LHCN-M2 (cell line): ENCODE measurements around the gene DRC3. TPM values are rescaled to one million over a fixed set of nuclear protein-coding genes. Genes with fewer than 3 reads are reported as not detected.

Source experiments
- DNase-seq: peaks from one replicate; pipeline ENCODE4 v3.0.0-alpha.2; 2012; ENCODE audit warnings: low read depth
- total RNA-seq: library from RNA; depleted of rRNA; stranded (reverse); fragments of >200 nt; gene quantifications from 2 replicates; pipeline ENCODE4 v1.2.3, GENCODE V29; 2014

Gene DRC3
- total RNA-seq, 1 experiment from 2014 or later: 1.1 TPM

- DNase-seq: no peak
Measured at GRCh38 chr17:17965152-17965721, 7.4 kb upstream of the DRC3 start.

GRCh38 chr17:17966399-17966798 is 6.3 kb upstream of the DRC3 start:
- no peak for DNase-seq

- DNase-seq: no peak
Measured at GRCh38 chr17:17970699-17971430, 1.8 kb upstream of the DRC3 start.

- peak; percentile 44 for DNase-seq
Measured at GRCh38 chr17:17971431-17972125, 1.1 kb upstream of the DRC3 start.

GRCh38 chr17:17972952-17973254 is 241 bp downstream of the DRC3 start:
- no peak for DNase-seq

- no peak for DNase-seq
Measured at GRCh38 chr17:17975436-17975835, 2.8 kb downstream of the DRC3 start.

GRCh38 chr17:17976931-17977570 is 4.4 kb downstream of the DRC3 start:
- no peak for DNase-seq

- DNase-seq: no peak
Measured at GRCh38 chr17:17978481-17979424, 6.1 kb downstream of the DRC3 start.

GRCh38 chr17:17979778-17980177 is 7.1 kb downstream of the DRC3 start:
- no peak for DNase-seq

- no peak for DNase-seq
Measured at GRCh38 chr17:17981330-17981729, 8.7 kb downstream of the DRC3 start.

GRCh38 chr17:17982801-17983200 is 10.1 kb downstream of the DRC3 start:
- no peak for DNase-seq

- DNase-seq: no peak
Measured at GRCh38 chr17:17983376-17983775, 10.7 kb downstream of the DRC3 start.

- DNase-seq: no peak
Measured at GRCh38 chr17:17983776-17984175, 11.1 kb downstream of the DRC3 start.

- no peak for DNase-seq
Measured at GRCh38 chr17:17985153-17985552, 12.5 kb downstream of the DRC3 start.

- no peak for DNase-seq
Measured at GRCh38 chr17:17985555-17985954, 12.9 kb downstream of the DRC3 start.

- DNase-seq: no peak
Measured at GRCh38 chr17:17987187-17987896, 14.7 kb downstream of the DRC3 start.

- DNase-seq: no peak
Measured at GRCh38 chr17:17987901-17988300, 15.2 kb downstream of the DRC3 start.

GRCh38 chr17:17988427-17988945 is 15.8 kb downstream of the DRC3 start:
- peak; percentile 73 for DNase-seq

GRCh38 chr17:17989081-17989480 is 16.4 kb downstream of the DRC3 start:
- DNase-seq: no peak

- DNase-seq: no peak
Measured at GRCh38 chr17:17989618-17990017, 17.0 kb downstream of the DRC3 start.

GRCh38 chr17:17990282-17990681 is 17.6 kb downstream of the DRC3 start:
- DNase-seq: peak; percentile 26
